ENCODE measurements around the gene SRGAP3. TPM values are rescaled to one million over a fixed set of nuclear protein-coding genes. Genes with fewer than 3 reads are reported as not detected.

SRGAP3 gene
- total RNA-seq (2013) = 2.3 TPM
- 1 to 10 TPM in 1 of 3 donors, under 1 TPM in 2; 0.27 to 1.3 (median 0.87) TPM for polyA plus RNA-seq
- polyA minus RNA-seq = 1.7 and 2.6 TPM in 2 replicates
- total RNA-seq = 1.2 to 11.7 (median 5.2) reads per million in 11 experiments

GRCh38 chr3:9249273-9250192 is at the start of gene SRGAP3:
Gene SRGAP3, minus strand, starts transcription at chr3:9249646. Its CDS starts 695 bp downstream, at chr3:9248951.
- peaks cover 23 to 36% of the 10 kb centered on the region in 2 donors for H3K4me1 ChIP-seq (ENCODE audit: control insufficient read depth in 1 of 2, insufficient read depth in 2 of 2, low read length in 2 of 2)
- no peaks in the 10 kb centered on the region for H3K79me2 ChIP-seq (ENCODE audit: insufficient read depth, low read length)
- Mint-ChIP-seq H3K27ac (peak within 1 kb of the TSS; percentile 59 to 90 (median 88)), H3K4me3 (peak within 1 kb of the TSS; percentile 89 to 97), H3K4me1 (peaks cover 35% of the 10 kb centered on the region), H3K27me3 (ENCODE audit: low read depth in 3 of 3) (peaks cover 0 to 6% (median 4%) of the 10 kb centered on the region in 3 donors), H3K9me3 (peaks cover 0 to 3% (median 0%) of the 10 kb centered on the region in 7 donors), H3K36me3 (no peaks in the 10 kb centered on the region)
- peak within 1 kb of the TSS; percentile 64 for H3K9ac ChIP-seq (ENCODE audit: insufficient read depth, low read length, poor library complexity, severe bottlenecking)
- peak; percentile 10 for TF ChIP-seq CTCF (IDR thresholded peaks at IDR 0.05)
- DNase-seq = peak; percentile 87 to 89 (median 88)
- WGBS (ENCODE audit: insufficient coverage) = 2% methylated on average over 23 of the region's 28 CpGs
- no peaks in the 10 kb centered on the region for H3K36me3 ChIP-seq (replicated peaks in 1 of 2; ENCODE audit: control insufficient read depth in 1 of 2, insufficient read depth in 2 of 2, low read length in 2 of 2)
- peak within 1 kb of the TSS; percentile 48 to 80 for H3K27ac ChIP-seq (ENCODE audit: low read depth in 1 of 2, low read length in 2 of 2)
- H3K9me3 ChIP-seq (replicated peaks in 1 of 2; ENCODE audit: control insufficient read depth in 1 of 2, insufficient read depth in 1 of 2, low read length in 2 of 2) = no peaks in the 10 kb centered on the region
- peak within 1 kb of the TSS; percentile 96 for H2AFZ ChIP-seq (ENCODE audit: insufficient read depth, low read depth, low read length, poor library complexity, severe bottlenecking)
- peak within 1 kb of the TSS; percentile 98 for H3K4me2 ChIP-seq (replicated peaks; ENCODE audit: extremely low read depth, low read length, poor library complexity, severe bottlenecking)
- H3K4me3 ChIP-seq (replicated peaks in 1 of 3; ENCODE audit: low read depth in 2 of 3, low read length in 3 of 3) = peak within 1 kb of the TSS; percentile 66 to 91 (median 88)
- no peaks in the 10 kb centered on the region for H4K20me1 ChIP-seq (ENCODE audit: insufficient read depth, low read length)
- intact Hi-C loops (cut with micrococcal nuclease) = no loop called here
- H3K27me3 ChIP-seq (ENCODE audit: control insufficient read depth in 2 of 2, insufficient read depth in 2 of 2, low read length in 2 of 2) = no peaks in the 10 kb centered on the region

- peaks cover 5% of the 10 kb centered on the region for H3K4me1 Mint-ChIP-seq
- no peaks in the 10 kb centered on the region for H4K20me1 ChIP-seq (ENCODE audit: insufficient read depth, low read length)
- H3K27ac ChIP-seq (ENCODE audit: low read depth in 1 of 2, low read length in 2 of 2) = no peak overlapping the region
- DNase-seq = no peak
- H3K79me2 ChIP-seq (ENCODE audit: insufficient read depth, low read length) = no peaks in the 10 kb centered on the region
- H3K4me3 ChIP-seq (replicated peaks in 1 of 3; ENCODE audit: low read depth in 2 of 3, low read length in 3 of 3) = no peak overlapping the region
- peak overlapping the region in 1 of 2 donors; percentile 9 for H3K4me3 Mint-ChIP-seq
- H2AFZ ChIP-seq (ENCODE audit: insufficient read depth, low read depth, low read length, poor library complexity, severe bottlenecking) = no peak overlapping the region
- H3K9me3 Mint-ChIP-seq = peaks cover 0 to 1% (median 0%) of the 10 kb centered on the region in 7 donors
- H3K27ac Mint-ChIP-seq = no peak overlapping the region
- H3K36me3 ChIP-seq (replicated peaks in 1 of 2; ENCODE audit: control insufficient read depth in 1 of 2, insufficient read depth in 2 of 2, low read length in 2 of 2) = no peaks in the 10 kb centered on the region
- intact Hi-C loops (cut with micrococcal nuclease) = no loop called here
- H3K9ac ChIP-seq (ENCODE audit: insufficient read depth, low read length, poor library complexity, severe bottlenecking) = no peak overlapping the region
- no peaks in the 10 kb centered on the region for H3K9me3 ChIP-seq (replicated peaks in 1 of 2; ENCODE audit: control insufficient read depth in 1 of 2, insufficient read depth in 1 of 2, low read length in 2 of 2)
- peaks cover 6 to 11% (median 7%) of the 10 kb centered on the region in 3 donors for H3K27me3 Mint-ChIP-seq (ENCODE audit: low read depth in 3 of 3)
- H3K36me3 Mint-ChIP-seq = no peaks in the 10 kb centered on the region
- no peak for TF ChIP-seq CTCF (IDR thresholded peaks at IDR 0.05)
- H3K27me3 ChIP-seq (ENCODE audit: control insufficient read depth in 2 of 2, insufficient read depth in 2 of 2, low read length in 2 of 2) = no peaks in the 10 kb centered on the region
- H3K4me1 ChIP-seq (ENCODE audit: control insufficient read depth in 1 of 2, insufficient read depth in 2 of 2, low read length in 2 of 2) = peaks cover 0 to 5% of the 10 kb centered on the region in 2 donors
- no peak overlapping the region for H3K4me2 ChIP-seq (replicated peaks; ENCODE audit: extremely low read depth, low read length, poor library complexity, severe bottlenecking)
Observed at GRCh38 chr3:9298236-9298635, 48.8 kb upstream of the SRGAP3 start.

All from CD14-positive monocyte (primary cell).